Fibroblast of lung (primary cell): ENCODE results near the gene NBPF1.
"Not testable (repeated sequence)": the region's sequence is repeated elsewhere in the genome, so short reads cannot be mapped to it uniquely, and the experiment has no call there.

ENCODE experiments used
- CTCF ChIP-seq, 2 donors: IDR thresholded peaks in 1 of 2; conservative IDR thresholded peaks in 1 of 2; 1 replicate in 1 of 2; 2 replicates in 1 of 2; pipeline ENCODE4 v1.5.1; 2011 to 2012; ENCODE audit warnings: low read length in 2 of 2, control low read depth in 1 of 2, inconsistent platforms in 1 of 2, low read depth in 1 of 2, mild to moderate bottlenecking in 1 of 2
- EZH2 ChIP-seq: IDR thresholded peaks from 2 replicates; pipeline ENCODE4 v1.5.1; 2012; ENCODE audit warnings: low read length, control low read depth, mild to moderate bottlenecking; ENCODE audit errors: missing control alignments

GRCh38 chr1:16595216-16595615 lies 18.1 kb downstream of the NBPF1 start:
- TF ChIP-seq CTCF (conservative IDR thresholded peaks at IDR 0.05 in 1 of 2, IDR thresholded peaks at IDR 0.05 in 1 of 2; ENCODE audit: low read depth in 1 of 2, low read length in 2 of 2); EZH2: not testable (repeated sequence)
